Inflammatory macrophage (primary cell): ENCODE data around the gene SMYD1.

Source experiments
- DNase-seq, 2 donors: peaks; one replicate each; pipeline ENCODE4 v3.0.0-alpha.2; 2020 to 2022

SMYD1 gene

DNA sequence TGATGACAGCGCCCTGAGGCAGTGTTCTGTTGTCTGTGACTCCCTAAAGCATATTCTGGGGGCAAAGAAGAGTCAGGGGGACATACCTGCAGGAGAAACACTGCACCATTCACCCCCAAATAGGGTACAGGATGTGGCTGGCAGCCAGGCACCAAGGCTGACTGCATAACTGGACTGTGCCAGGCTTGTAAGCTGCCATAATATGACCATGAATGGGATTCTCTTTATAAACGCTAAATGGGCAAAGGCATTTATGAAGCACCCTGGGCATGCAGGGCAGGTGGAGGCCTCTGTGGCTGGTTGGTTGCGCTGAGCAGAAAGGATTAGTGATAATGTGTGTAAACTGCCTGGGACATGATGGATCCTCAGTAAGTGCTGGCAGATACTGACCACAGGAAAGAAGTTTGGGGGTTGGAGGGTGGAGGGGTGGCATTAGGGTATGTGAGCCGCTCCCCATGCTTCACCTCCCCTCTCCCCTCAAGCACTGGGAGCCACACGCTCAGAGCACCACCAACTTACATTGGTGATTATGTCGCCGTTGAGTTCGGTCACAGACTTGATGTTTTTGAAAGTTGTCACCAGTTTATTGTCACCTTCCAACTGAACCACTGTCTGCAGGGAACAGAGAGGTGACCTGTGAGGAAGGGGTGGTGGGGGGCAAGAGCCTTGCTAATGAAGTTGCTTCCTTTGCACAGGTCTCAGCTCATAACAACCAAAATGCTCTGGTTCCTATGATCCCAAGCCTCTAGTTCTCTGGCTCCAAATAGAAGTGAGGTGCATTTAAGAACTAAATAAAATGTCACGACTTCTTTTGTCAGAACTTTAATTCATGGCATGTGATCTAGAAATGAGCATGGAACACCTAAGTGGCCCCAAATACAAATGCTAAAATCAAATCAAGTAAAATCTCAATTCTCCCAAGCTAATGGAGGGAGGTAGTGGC lies 56.6 kb downstream of the SMYD1 start:
- no peak for DNase-seq

GRCh38 chr2:88125344-88125923 lies 57.8 kb downstream of the SMYD1 start:
- DNase-seq, result no peak

DNA sequence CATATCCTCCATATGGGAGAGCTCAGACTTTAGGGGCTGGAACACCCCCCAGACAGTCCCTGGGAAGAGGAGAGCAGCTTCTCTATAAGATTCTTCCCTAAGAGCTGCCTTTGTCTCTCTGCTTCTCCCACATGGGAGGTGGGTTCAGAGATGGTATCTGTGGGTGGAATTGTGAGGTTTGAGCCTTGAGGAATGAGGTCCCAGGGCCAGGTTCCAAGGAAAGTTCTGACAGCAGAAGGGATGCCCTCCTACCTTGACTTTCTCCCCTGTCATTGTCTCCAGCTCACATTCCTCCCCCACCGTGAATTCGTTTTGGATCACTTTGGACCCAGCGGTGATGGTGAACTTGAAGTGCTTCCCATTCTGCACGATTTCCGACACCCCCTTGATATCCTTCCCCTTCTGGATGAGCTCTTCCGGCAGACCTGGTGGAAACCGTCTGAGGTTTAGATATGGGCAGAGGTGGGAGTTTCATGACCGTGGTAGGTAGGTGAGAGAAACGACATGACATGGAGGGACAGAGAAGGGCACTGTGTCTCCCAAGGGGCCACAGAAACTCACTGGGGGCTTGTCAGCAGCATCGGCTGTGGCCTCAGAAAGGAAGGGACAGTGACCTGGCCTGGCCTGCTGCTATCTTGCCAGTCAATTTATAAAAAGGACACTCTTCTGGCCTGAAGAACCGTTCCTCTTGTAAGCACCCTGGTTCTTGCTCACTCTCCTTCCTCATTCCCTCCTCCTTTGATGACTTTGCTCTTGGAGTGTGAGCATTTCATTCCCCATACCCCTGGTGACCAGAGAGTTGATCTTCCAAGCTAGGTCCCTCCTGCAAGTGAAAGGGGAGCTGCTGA lies 58.5 kb downstream of the SMYD1 start:
- DNase-seq, result no peak

DNA sequence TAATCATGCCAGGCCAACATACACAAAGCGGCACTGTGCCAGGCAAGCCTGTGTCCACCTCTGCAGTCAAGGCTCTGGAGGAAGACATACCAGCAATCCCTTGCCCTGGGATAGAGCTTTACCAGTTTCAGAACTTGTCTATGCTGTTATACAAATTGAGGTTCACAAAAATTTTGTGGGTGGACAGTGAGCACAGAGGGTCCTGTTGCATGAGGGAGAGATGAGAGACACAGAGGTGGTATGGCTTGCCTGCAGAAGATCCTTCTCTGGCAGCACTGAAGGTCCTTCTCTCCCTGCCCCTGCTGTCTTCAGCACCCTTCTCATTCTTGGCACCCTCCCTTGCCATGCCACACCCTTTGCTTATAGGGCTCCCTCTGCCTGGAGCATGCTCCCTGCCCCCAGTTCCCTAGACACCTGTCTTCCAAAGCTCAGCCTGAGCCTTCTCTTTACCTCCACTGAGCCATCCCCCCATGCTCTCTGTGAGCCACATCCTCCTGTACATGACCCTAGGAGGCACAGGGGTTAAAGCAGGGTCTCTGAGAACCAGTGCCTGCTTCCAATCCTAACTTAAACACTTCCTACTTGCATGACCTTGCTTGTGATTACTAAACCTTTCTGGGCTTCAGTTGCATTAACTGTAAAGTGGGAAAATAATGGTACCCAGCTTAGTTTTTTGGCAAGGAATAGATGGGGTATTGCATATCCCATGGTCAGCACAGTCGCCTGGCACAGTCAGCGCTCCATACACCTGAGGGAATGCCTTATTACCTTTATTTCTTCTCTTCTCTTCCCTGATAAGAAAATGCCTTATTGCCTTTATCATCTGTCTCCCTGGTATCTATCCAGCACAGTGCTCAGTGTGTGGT lies 59.4 kb downstream of the SMYD1 start:
- DNase-seq, result no peak

GRCh38 chr2:88127638-88127887 lies 59.9 kb downstream of the SMYD1 start:
- no peak for DNase-seq

GRCh38 chr2:88127888-88128653 lies 60.4 kb downstream of the SMYD1 start, which contains the start of gene FABP1:
Gene FABP1, minus strand, starts transcription at chr2:88128062. Its CDS starts 45 bp downstream, at chr2:88128017.
- DNase-seq, result no peak

GRCh38 chr2:88128654-88129312 lies 61.2 kb downstream of the SMYD1 start:
- no peak for DNase-seq

- DNase-seq, result no peak
Measured at GRCh38 chr2:88129313-88129959, 61.8 kb downstream of the SMYD1 start.

GRCh38 chr2:88131201-88131998 lies 63.8 kb downstream of the SMYD1 start:
- DNase-seq, result no peak

DNA sequence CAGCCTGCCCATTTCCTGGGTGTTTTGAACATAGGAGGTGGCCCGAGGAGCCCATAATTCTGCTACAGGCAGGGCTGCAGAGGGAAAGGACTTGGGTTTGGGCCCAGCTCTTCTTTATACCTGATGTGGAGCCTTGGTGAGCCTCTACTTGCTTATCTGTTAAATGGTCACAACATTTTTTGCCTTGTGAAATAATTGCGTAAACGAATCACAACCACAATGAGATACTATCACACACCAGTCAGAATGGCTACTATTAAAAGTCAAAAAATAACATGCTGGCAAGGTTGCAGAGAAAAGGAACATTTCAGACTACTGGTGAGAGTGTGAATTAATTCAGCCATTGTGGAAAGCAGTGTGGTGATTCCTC lies 64.4 kb downstream of the SMYD1 start:
- DNase-seq, result no peak

- DNase-seq, result no peak
Measured at GRCh38 chr2:88133875-88134274, 66.2 kb downstream of the SMYD1 start.

DNA sequence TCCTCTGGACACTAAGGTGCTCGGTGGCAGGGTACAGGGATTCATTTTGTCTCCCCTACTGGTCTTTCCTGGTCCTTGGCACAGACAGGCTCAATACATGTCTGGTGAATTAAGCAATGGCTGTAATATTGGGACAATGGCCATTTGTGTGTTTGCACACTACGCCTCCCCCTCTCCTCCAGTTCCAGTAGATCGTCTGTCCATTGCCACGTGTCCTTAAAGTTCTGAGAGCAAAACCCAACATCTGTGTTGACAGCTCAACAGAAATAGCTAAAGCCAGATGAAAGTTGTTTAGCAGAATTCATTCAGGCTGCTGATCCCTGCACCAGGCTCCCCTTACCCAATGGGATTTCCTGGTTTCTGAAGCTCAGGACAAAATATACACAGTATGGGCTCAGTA lies 69.2 kb downstream of the SMYD1 start:
- no peak for DNase-seq

DNA sequence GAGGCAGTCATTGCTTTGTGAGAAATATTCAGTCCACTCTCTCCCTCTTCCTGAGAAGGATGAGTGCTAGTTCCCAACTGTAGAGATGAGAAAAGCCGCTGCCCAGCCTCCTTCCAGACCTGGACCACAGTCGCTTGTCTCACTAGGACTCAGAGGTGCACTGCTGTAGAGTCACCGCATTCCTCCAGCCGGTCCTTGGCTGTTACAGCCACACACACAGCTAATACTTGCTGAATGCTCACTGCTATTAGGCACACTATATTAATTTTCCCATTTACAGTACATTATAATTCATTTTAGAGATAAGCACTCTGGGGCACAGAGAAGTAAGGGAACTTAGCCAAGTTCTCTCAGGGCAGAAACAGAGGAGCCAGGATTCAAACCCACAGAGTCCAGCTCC lies 70.2 kb downstream of the SMYD1 start:
- DNase-seq, result no peak

GRCh38 chr2:88139203-88139702 lies 71.6 kb downstream of the SMYD1 start:
- DNase-seq, result no peak

DNA sequence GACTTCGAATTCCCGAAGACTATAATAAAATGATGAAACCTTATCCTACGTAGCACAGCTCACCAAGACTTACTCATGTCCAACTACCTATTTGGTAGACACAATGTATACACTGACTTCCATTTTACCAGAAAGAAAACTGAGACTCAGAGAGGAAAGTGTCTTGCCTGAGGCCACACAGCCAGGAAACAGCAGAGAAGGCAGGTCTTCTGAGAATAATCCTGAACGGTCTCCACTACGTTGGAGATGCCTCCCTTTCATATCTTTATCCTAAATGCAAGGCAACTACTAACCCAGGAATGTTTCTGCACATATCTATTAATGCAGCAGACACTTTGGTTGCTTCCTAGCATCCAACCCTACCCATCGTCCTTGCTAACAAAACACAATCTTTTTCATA lies 72.2 kb downstream of the SMYD1 start:
- no peak for DNase-seq

DNA sequence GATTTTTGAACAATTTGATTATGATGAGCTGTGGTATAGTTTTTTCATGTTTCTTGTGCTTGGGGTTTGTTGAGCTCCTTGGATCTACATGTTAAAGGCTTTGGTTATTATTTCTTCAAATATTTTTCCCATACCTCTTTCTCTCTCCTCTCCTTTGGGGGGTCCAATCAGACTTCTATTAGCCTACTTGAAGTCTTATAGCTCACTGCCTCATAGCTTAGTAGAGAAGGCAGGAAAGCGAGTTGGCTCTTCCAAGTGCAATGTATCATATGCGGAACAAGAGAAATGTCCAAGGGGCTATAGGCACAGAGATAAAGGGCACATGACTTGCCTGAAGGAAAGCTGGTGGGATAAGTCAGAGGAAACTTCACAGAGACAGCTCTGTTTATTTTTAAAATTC lies 74.3 kb downstream of the SMYD1 start:
- no peak for DNase-seq

- no peak for DNase-seq
Measured at GRCh38 chr2:88144271-88144670, 76.6 kb downstream of the SMYD1 start.

DNA sequence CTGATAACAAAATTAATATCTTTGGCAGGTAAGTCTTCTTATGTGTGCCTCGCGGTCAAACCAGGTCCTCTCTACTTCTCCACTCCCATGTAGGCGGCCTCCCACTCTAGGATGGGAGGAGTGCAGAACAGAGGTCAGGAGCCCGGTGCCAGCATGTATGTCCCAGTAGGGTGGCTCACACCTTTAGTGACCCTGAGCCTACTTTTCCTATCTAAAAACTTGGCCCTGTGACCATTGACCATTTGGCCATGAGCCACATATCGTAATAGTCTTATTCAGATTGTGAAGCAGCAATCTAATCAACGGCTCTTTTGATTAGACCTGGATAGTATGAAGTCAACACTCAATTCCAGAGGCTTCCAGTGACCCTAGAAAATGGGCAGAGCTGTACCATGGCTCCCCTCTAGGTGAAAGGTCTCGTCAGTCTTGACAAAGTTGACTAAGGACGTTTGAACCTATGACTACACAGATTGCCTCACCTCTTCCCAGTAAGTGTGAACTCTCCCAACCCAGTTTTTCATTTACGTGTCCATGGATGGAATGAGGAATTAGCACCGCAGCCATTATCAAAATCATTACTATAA lies 77.4 kb downstream of the SMYD1 start:
- no peak for DNase-seq

DNA sequence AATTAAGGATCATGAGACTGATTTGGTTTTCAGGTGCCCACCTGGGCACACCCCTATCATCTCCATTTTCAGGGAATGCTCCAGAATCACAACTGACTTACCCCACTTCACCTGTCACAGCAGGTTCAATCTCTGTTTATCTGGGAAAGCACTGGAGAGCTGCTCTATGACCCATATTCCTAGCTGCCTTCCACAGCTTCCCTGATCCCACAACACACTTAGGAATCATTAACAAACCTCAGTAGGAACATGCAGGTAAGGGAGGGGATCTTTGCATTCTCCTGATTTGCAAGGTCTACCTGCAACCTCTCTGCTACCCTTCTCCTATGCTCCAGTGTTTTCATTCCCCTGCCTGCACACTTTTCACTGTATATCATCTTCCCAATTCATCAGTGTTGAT lies 79.0 kb downstream of the SMYD1 start:
- no peak for DNase-seq
